Activated CD4-positive, alpha-beta T cell treated with anti-CD3 and anti-CD28 coated beads, Interleukin-2, amount 10 ng/mL, durations not matched to agents 7 days and 5 days (primary cell): ENCODE data around the gene OBSCN. TPM values are rescaled to one million over a fixed set of nuclear protein-coding genes. Genes with fewer than 3 reads are reported as not detected.
"Not testable (repeated sequence)": the region's sequence is repeated elsewhere in the genome, so short reads cannot be mapped to it uniquely, and the experiment has no call there.

ENCODE experiments used
- CTCF ChIA-PET: fragments of 350-600 bp; sonication (Branson Sonifier 250); formaldehyde crosslinking; loops from one replicate; lab custom pipeline; 2021; ENCODE audit warnings: antibody characterized with exemption; lab: Charles Lee
- POLR2A ChIA-PET: fragments of 350-600 bp; sonication (Branson Sonifier 250); formaldehyde crosslinking; loops from one replicate; lab custom pipeline; 2021; ENCODE audit warnings: antibody characterized with exemption; lab: Charles Lee
- DNase-seq: peaks from one replicate; pipeline ENCODE4 v3.0.0-alpha.2; 2020
- H3K27ac Mint-ChIP-seq: one replicate; pipeline ENCODE4 v1.8.0; 2021; ENCODE audit warnings: mild to moderate bottlenecking, moderate library complexity, mixed read lengths
- H3K27me3 Mint-ChIP-seq: one replicate; pipeline ENCODE4 v1.8.0; 2021; ENCODE audit warnings: mixed read lengths
- H3K36me3 Mint-ChIP-seq: one replicate; pipeline ENCODE4 v1.8.0; 2021; ENCODE audit warnings: low read depth, mixed read lengths
- H3K4me1 Mint-ChIP-seq: one replicate; pipeline ENCODE4 v1.8.0; 2021; ENCODE audit warnings: mixed read lengths
- H3K4me3 Mint-ChIP-seq: one replicate; pipeline ENCODE4 v1.8.0; 2021; ENCODE audit warnings: mild to moderate bottlenecking, moderate library complexity, mixed read lengths
- H3K9me3 Mint-ChIP-seq: one replicate; pipeline ENCODE4 v1.8.0; 2021; ENCODE audit warnings: mixed read lengths
- total RNA-seq, 2 experiments: library from RNA; stranded (reverse); gene quantifications; one replicate each; pipeline ENCODE4 v1.2.3, GENCODE V29; 2021

Gene OBSCN
- total RNA-seq, 2 experiments from 2014 or later, result 13.8 to 21.8 TPM

GRCh38 chr1:228224198-228225164, 16.6 kb downstream of the OBSCN start:
- H3K4me1 Mint-ChIP-seq, result no peaks in the 10 kb centered on the region
- H3K9me3 Mint-ChIP-seq, result peaks cover 13% of the 10 kb centered on the region
- H3K36me3 Mint-ChIP-seq, result peaks cover 26% of the 10 kb centered on the region
- POLR2A ChIA-PET, result no interaction called here
- no peaks in the 10 kb centered on the region for H3K27me3 Mint-ChIP-seq
- CTCF ChIA-PET, result interaction anchor here (0.6 to 1.0 kb wide), 2 partner anchors 11 to 235 kb away, joined by 3 read pairs; no protein-coding TSS in a partner anchor
- no peak overlapping the region for H3K27ac Mint-ChIP-seq
- H3K4me3 Mint-ChIP-seq, result no peak overlapping the region
- no peak for DNase-seq

- Mint-ChIP-seq H3K27ac (no peak overlapping the region), H3K4me1 (no peaks in the 10 kb centered on the region), H3K4me3 (no peak overlapping the region), H3K9me3 (peaks cover 13% of the 10 kb centered on the region), H3K27me3 (no peaks in the 10 kb centered on the region), H3K36me3 (peaks cover 26% of the 10 kb centered on the region)
- ChIA-PET CTCF (interaction anchor here (1.0 kb wide), 1 partner anchor 11 kb away, joined by 3 read pairs; no protein-coding TSS in a partner anchor), POLR2A (no interaction called here)
- no peak for DNase-seq
Measured at GRCh38 chr1:228225165-228225710, 17.4 kb downstream of the OBSCN start.

- POLR2A ChIA-PET, result no interaction called here
- Mint-ChIP-seq H3K4me1 (no peaks in the 10 kb centered on the region), H3K27ac (no peak overlapping the region), H3K27me3 (no peaks in the 10 kb centered on the region), H3K36me3 (peaks cover 29% of the 10 kb centered on the region), H3K9me3 (peaks cover 13% of the 10 kb centered on the region), H3K4me3 (no peak overlapping the region)
- CTCF ChIA-PET, result interaction anchor here (1.0 kb wide), 1 partner anchor 12 kb away, joined by 3 read pairs; no protein-coding TSS in a partner anchor
- DNase-seq, result no peak
Measured at GRCh38 chr1:228225740-228226139, 17.9 kb downstream of the OBSCN start.

- ChIA-PET POLR2A (no interaction called here), CTCF (interaction anchor here (0.7 to 1.0 kb wide), 2 partner anchors 12 to 28 kb away, joined by 3 read pairs; no protein-coding TSS in a partner anchor)
- H3K36me3 Mint-ChIP-seq, result peaks cover 30% of the 10 kb centered on the region
Measured at GRCh38 chr1:228226141-228226874, 18.5 kb downstream of the OBSCN start.

GRCh38 chr1:228226956-228227791, 19.3 kb downstream of the OBSCN start:
- no peaks in the 10 kb centered on the region for H3K4me1 Mint-ChIP-seq
- H3K4me3 Mint-ChIP-seq, result no peak overlapping the region
- H3K36me3 Mint-ChIP-seq, result peaks cover 37% of the 10 kb centered on the region
- H3K9me3 Mint-ChIP-seq, result peaks cover 16% of the 10 kb centered on the region
- CTCF ChIA-PET, result interaction anchor here (0.7 kb wide), 1 partner anchor 27 kb away, joined by 3 read pairs; no protein-coding TSS in a partner anchor
- H3K27me3 Mint-ChIP-seq, result no peaks in the 10 kb centered on the region
- H3K27ac Mint-ChIP-seq, result no peak overlapping the region
- POLR2A ChIA-PET, result no interaction called here
- DNase-seq, result no peak

More at GRCh38 chr1:228226141-228226874, 18.5 kb downstream of the OBSCN start:
- Mint-ChIP-seq H3K4me1 (no peaks in the 10 kb centered on the region), H3K4me3 (no peak overlapping the region), H3K27me3 (no peaks in the 10 kb centered on the region), H3K9me3 (peaks cover 13% of the 10 kb centered on the region), H3K27ac (no peak overlapping the region)
- no peak for DNase-seq

- Mint-ChIP-seq H3K36me3 (peaks cover 43% of the 10 kb centered on the region), H3K9me3 (peaks cover 24% of the 10 kb centered on the region)
- DNase-seq, CTCF ChIA-PET, H3K27ac Mint-ChIP-seq, H3K4me3 Mint-ChIP-seq, H3K27me3 Mint-ChIP-seq, H3K4me1 Mint-ChIP-seq, POLR2A ChIA-PET: not testable (repeated sequence)
Measured at GRCh38 chr1:228228147-228228546, 20.3 kb downstream of the OBSCN start.

GRCh38 chr1:228228601-228229074, 20.8 kb downstream of the OBSCN start:
- CTCF ChIA-PET, result interaction anchor here (0.6 to 1.3 kb wide), 2 partner anchors 15 to 164 kb away, joined by 3 to 6 read pairs; no protein-coding TSS in a partner anchor
- no peak overlapping the region for H3K27ac Mint-ChIP-seq

GRCh38 chr1:228231189-228231588, 23.3 kb downstream of the OBSCN start:
- Mint-ChIP-seq H3K4me3 (no peak overlapping the region), H3K9me3 (peaks cover 24% of the 10 kb centered on the region), H3K27me3 (no peaks in the 10 kb centered on the region), H3K36me3 (peaks cover 37% of the 10 kb centered on the region), H3K27ac (no peak overlapping the region), H3K4me1 (no peaks in the 10 kb centered on the region)
- ChIA-PET CTCF (no interaction called here), POLR2A (no interaction called here)
- no peak for DNase-seq

More at GRCh38 chr1:228228601-228229074, 20.8 kb downstream of the OBSCN start:
- no peak for DNase-seq
- Mint-ChIP-seq H3K36me3 (peaks cover 48% of the 10 kb centered on the region), H3K4me1 (no peaks in the 10 kb centered on the region), H3K4me3 (no peak overlapping the region), H3K9me3 (peaks cover 27% of the 10 kb centered on the region), H3K27me3 (no peaks in the 10 kb centered on the region)
- POLR2A ChIA-PET, result no interaction called here

GRCh38 chr1:228233136-228233535, 25.3 kb downstream of the OBSCN start:
- POLR2A ChIA-PET, result no interaction called here
- Mint-ChIP-seq H3K27ac (no peak overlapping the region), H3K27me3 (no peaks in the 10 kb centered on the region), H3K4me3 (no peak overlapping the region), H3K9me3 (peaks cover 32% of the 10 kb centered on the region), H3K4me1 (no peaks in the 10 kb centered on the region), H3K36me3 (peaks cover 46% of the 10 kb centered on the region)
- CTCF ChIA-PET, result no interaction called here
- no peak for DNase-seq

- no peaks in the 10 kb centered on the region for H3K27me3 Mint-ChIP-seq
- CTCF ChIA-PET, result no interaction called here
- H3K9me3 Mint-ChIP-seq, result peaks cover 46% of the 10 kb centered on the region
- no peak overlapping the region for H3K4me3 Mint-ChIP-seq
- H3K36me3 Mint-ChIP-seq, result peaks cover 55% of the 10 kb centered on the region
- no peak for DNase-seq
- POLR2A ChIA-PET, result no interaction called here
- no peak overlapping the region for H3K27ac Mint-ChIP-seq
- H3K4me1 Mint-ChIP-seq, result no peaks in the 10 kb centered on the region
Measured at GRCh38 chr1:228234921-228235320, 27.1 kb downstream of the OBSCN start.

GRCh38 chr1:228236744-228237143, 28.9 kb downstream of the OBSCN start:
- POLR2A ChIA-PET, result no interaction called here
- no peak overlapping the region for H3K4me3 Mint-ChIP-seq
- H3K4me1 Mint-ChIP-seq, result no peaks in the 10 kb centered on the region
- peaks cover 60% of the 10 kb centered on the region for H3K36me3 Mint-ChIP-seq
- H3K27me3 Mint-ChIP-seq, result no peaks in the 10 kb centered on the region
- no peak for DNase-seq
- CTCF ChIA-PET, result interaction anchor here (2.1 kb wide), 1 partner anchor 23 kb away, joined by 6 read pairs; no protein-coding TSS in a partner anchor
- peaks cover 57% of the 10 kb centered on the region for H3K9me3 Mint-ChIP-seq
- H3K27ac Mint-ChIP-seq, result no peak overlapping the region
